ENCODE data around the gene CBX8. TPM values are rescaled to one million over a fixed set of nuclear protein-coding genes. Genes with fewer than 3 reads are reported as not detected.

CBX8 gene
- total RNA-seq (1 to 10 TPM; 1.6 to 5.7 (median 3.6) TPM), polyA plus RNA-seq (1 to 10 TPM; 4.5 to 5.2 TPM)

DNA sequence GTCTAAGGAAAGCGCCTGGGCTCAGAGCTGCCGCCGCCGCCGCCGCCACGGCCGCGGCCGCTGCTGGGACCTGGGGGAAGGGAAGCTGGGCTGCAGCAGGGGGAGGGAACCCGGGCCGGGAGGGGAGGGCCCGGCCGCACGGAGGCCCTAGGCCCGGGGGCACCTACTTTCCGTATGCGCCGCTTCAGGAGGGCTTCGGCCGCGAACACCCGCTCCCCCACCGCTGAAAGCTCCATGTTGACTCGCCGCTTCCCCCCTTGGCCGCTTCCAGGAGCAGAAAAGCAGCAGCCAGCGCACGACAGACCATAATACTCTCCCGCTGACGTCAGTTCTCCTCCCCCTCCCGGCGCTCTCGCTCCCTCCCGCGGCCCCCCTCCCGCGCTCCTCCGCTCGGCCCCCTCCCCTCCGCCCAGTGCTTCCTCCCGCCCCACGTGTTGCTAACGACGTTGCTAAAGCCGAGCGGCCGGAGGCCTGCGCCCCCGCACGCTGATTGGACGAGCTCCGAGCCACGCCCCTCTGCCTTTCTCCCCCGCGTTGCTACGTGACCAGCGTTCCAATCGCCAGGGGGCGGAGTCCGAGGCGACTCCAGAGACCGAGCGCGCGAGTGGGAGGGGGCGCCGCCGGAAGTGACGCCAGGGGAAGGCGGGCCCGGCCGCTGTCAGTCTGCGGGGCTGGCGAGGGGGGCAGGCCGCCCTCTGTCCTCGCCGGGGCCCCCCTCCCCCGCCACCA, at the start of gene CBX8:
TSS of gene CBX8 (minus strand) at position 315 of the 729 bp plus-strand sequence. CDS start at position 236, 79 bp downstream.
- TF ChIP-seq, protein P1, sequence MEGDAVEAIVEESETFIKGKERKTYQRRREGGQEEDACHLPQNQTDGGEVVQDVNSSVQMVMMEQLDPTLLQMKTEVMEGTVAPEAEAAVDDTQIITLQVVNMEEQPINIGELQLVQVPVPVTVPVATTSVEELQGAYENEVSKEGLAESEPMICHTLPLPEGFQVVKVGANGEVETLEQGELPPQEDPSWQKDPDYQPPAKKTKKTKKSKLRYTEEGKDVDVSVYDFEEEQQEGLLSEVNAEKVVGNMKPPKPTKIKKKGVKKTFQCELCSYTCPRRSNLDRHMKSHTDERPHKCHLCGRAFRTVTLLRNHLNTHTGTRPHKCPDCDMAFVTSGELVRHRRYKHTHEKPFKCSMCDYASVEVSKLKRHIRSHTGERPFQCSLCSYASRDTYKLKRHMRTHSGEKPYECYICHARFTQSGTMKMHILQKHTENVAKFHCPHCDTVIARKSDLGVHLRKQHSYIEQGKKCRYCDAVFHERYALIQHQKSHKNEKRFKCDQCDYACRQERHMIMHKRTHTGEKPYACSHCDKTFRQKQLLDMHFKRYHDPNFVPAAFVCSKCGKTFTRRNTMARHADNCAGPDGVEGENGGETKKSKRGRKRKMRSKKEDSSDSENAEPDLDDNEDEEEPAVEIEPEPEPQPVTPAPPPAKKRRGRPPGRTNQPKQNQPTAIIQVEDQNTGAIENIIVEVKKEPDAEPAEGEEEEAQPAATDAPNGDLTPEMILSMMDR (IDR thresholded peaks at IDR 0.05): no peak
- Histone ChIP-seq H3K4me3 (peak within 1 kb of the TSS; percentile 47 to 67 (median 64)), H3K36me3 (no peaks in the 10 kb centered on the region), H3K4me1 (peaks cover 15 to 27% (median 27%) of the 10 kb centered on the region in 3 donors), H3K9me3 (no peaks in the 10 kb centered on the region), H3K27me3 (peaks cover 0 to 33% (median 8%) of the 10 kb centered on the region in 4 donors), H3K27ac (peak within 1 kb of the TSS; percentile 74 to 87 (median 79))
- 0 to 1% methylated on average over 34 to 79 of the region's 79 CpGs for WGBS, 2 donors
- FAIRE-seq (peak; percentile 49), DNase-seq (peak; percentile 100), ATAC-seq (peak; percentile 86 to 93 (median 88))
- intact Hi-C loops (cut with DNase I): no loop called here

DNA sequence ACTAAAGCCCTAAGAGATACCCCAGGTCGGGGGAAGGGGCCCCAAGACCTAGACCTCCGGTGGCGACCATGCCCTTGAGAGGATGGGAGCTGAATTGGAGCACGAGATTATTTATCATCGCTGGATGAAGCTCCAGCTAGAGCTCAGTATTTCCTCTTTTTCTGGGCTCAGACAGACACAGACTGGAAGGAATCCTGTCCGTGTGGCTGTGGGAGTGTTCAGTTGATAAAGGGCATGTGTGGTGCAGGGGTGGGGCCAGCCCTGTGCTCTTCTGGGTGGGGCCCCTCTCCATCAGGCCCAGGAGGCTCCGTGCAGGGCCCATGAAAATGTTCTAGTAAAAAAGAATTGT, 48.7 kb upstream of the CBX8 start:
- 53 to 59% methylated on average over 7 of the region's 7 CpGs for WGBS, 2 donors
- DNase-seq: no peak
- H3K27me3 ChIP-seq: peaks cover 0 to 24% (median 1%) of the 10 kb centered on the region in 4 donors

DNA sequence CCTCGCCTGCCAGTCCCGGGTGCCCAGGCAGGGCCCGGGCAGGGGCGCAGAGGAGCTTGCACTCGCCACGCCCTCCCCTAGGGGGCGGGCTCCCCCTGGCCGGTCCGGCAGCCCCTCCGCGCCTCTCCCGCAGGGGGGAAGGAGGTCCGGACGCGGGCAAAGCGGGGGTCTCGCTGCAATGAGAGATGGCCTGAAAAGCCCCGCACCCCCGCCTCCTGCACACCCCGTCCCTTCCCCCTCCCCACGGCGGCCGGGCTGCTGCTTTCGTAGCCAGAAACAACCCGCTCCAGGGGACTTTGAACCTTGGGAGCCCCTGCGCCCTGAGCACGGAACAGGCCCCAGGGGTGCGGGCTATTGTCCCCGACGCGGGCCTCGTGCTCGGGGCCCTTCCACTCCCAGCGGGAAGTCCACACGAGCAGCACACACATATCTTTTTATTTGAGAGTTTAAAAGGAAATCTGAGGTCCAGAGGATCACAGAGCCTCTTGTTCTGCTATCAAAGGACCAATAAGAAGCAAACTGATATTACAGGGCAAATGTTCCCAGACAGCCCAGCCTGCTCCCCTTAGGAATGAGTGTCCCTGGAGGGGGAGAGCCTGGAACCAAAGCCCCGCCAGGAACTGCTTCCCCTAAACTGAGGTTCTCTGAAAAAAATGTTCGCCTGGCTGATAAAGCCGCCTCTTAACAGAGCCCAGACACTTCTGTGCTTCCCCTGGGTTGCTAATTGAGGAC, 48.2 kb upstream of the CBX8 start:
- no peaks in the 10 kb centered on the region for H3K36me3 ChIP-seq

More for the DNA sequence above, 48.7 kb upstream of the CBX8 start:
- Histone ChIP-seq H3K4me1 (peaks cover 4 to 27% (median 14%) of the 10 kb centered on the region in 3 donors), H3K9me3 (no peaks in the 10 kb centered on the region), H3K36me3 (no peaks in the 10 kb centered on the region), H3K4me3 (no peak overlapping the region), H3K27ac (peak overlapping the region in 2 of 4 donors; percentile 55 to 68)
- intact Hi-C loops (cut with DNase I): no loop called here
- TF ChIP-seq, protein P1 (IDR thresholded peaks at IDR 0.05): no peak
- FAIRE-seq: no peak
- ATAC-seq: peak in 1 of 4 donors; percentile 5

DNA sequence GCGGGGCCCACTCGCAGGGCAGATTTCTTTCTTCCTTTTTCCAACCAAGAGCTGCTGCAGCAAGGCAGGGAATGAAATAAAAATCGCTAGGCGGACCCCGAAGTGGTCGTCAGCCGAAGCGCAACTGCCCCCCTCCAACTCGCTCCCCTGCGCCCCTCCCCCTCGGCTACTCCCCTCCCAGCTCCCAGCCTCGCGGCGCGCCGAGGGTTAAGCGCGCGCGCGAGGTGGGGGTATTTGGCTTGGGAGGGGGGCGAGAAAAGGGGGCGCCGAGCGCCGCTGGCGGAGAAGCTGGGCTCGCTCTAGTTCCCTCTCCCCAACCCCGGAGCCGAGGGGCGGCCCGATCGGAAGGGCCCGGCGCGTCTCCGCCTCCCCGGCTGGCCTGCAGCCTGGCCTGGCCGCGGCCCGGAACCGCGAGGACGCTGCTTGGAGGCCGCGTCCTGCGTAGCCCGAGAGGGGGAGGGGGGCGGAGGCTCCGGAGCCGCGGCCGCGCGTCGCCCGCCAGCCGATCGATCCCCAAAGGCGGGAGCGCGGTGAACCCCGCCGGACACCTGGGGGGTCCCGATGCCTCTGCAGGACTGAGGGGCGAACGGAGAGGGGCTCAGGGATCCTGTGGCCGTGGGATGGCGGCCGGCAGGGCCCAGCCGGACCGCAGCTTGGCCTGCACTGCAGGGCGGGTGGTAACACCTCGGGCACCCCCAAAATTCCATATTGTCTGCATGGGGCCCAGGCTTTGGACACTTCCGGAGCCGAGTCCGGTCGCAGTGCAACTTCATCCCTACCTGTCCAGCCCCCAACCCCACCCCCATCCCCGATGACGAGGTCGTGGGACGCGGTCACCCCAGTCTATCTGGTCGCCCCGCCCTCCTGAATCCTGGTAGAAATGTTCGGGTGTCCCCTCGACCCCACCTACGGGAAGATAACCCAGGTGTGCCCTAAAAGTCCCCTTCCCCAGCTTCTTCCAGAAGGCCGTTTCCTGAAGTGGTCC, 47.2 kb upstream of the CBX8 start:
- WGBS, 2 donors: 3% methylated on average over 39 to 88 of the region's 89 CpGs
- DNase-seq (peak; percentile 61 to 90 (median 80)), ATAC-seq (peak; percentile 63 to 73 (median 66)), FAIRE-seq (no peak)
- Histone ChIP-seq H3K27ac (peak overlapping the region; percentile 27 to 68 (median 46)), H3K4me3 (peak overlapping the region; percentile 31 to 60 (median 46)), H3K36me3 (no peaks in the 10 kb centered on the region), H3K27me3 (peaks cover 0 to 24% (median 1%) of the 10 kb centered on the region in 4 donors), H3K9me3 (no peaks in the 10 kb centered on the region), H3K4me1 (peaks cover 11 to 31% (median 19%) of the 10 kb centered on the region in 3 donors)
- TF ChIP-seq, protein P1 (IDR thresholded peaks at IDR 0.05): no peak
- intact Hi-C loops (cut with DNase I): no loop called here

More for the DNA sequence above, 48.2 kb upstream of the CBX8 start:
- Histone ChIP-seq H3K4me3 (peak overlapping the region in 3 of 4 donors; percentile 31 to 60 (median 54)), H3K4me1 (peaks cover 9 to 28% (median 15%) of the 10 kb centered on the region in 3 donors), H3K27me3 (peaks cover 0 to 24% (median 1%) of the 10 kb centered on the region in 4 donors), H3K27ac (peak overlapping the region; percentile 18 to 68 (median 46)), H3K9me3 (no peaks in the 10 kb centered on the region)
- TF ChIP-seq, protein P1 (IDR thresholded peaks at IDR 0.05): peak; percentile 69 to 82 (median 77)
- WGBS, 2 donors: 6 to 11% methylated on average over 20 to 38 of the region's 38 CpGs
- FAIRE-seq (no peak), ATAC-seq (peak; percentile 63 to 79 (median 76)), DNase-seq (peak; percentile 41 to 86 (median 70))
- intact Hi-C loops (cut with DNase I): no loop called here
